GDM1 (cell line): Measurements from ENCODE around the gene PLS3.
"Not testable (repeated sequence)": the region's sequence is repeated elsewhere in the genome, so short reads cannot be mapped to it uniquely, and the experiment has no call there.

ENCODE experiments used
- DNase-seq: peaks from one replicate; lab custom pipeline; 2025; lab: John Stamatoyannopoulos, UW

The PLS3 gene

GRCh38 chrX:115560978-115561604 lies at the start of gene PLS3:
PLS3 (plus strand) TSS chrX:115561174; CDS start chrX:115610251, 49,077 bp downstream.
- no peak for DNase-seq

- no peak for DNase-seq
These were observed 42.9 kb upstream of the PLS3 start for GRCh38 chrX:115518113-115518512.

GRCh38 chrX:115521741-115522140 lies 39.2 kb upstream of the PLS3 start:
- no peak for DNase-seq

DNA sequence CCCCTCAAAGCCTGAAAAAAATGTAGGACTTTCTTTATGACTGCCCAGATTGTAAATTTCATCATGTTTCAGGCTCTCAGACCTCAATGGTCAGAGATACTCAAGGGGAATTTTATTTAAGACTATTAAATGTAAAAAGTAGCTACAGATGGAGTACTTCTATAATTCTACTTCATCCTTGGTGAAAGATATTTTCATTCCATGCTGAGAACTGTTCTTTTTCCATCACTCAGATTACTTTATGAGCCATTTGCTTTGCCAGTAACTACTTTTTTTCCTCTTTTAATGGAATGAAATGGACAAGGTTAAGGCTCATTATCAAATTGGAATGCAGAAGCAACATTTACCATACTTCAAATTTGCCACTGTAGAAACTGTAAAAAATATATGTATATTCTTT lies 38.0 kb upstream of the PLS3 start:
- no peak for DNase-seq

GRCh38 chrX:115525486-115525885 lies 35.5 kb upstream of the PLS3 start:
- DNase-seq = no peak

GRCh38 chrX:115531818-115532403 lies 29.1 kb upstream of the PLS3 start:
- DNase-seq = no peak

DNA sequence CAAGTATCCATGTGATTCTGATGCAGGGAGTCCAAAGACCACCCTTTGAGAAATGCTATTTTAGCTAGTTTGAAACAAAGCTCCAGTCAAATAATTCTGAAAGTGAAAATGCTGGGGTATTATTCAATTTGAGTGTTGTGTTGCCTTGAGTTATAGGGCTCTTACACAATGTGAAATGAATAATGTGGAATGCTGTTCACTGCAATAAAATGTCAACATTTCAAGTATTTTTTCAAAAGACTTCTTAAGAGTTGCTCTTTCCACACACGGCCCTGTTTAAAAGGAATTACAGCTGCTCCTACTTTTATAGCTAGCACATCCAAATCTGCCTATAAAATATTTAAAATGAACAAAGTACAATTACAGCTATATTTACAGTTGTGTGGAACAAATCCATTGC lies 27.5 kb upstream of the PLS3 start:
- no peak for DNase-seq

DNA sequence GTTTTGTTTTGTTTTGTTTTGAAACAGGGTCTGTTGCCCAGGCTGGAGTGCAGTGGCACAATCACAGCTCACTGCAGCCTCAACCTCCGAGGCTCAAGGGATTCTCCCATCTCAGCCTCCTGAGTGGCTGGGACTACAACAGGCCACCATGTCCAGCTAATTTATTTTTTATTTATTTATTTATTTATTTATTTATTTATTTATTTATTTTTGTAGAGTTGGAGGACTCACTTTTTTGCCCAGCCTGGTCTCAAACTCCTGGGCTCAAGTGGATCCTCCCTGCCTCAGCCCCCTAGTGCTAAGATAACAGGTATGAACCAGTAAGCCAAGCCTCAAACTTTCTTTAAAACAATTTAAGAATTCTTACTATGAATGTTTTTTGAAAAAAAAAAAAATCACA lies 26.6 kb upstream of the PLS3 start:
- DNase-seq = no peak

- no peak for DNase-seq
These were observed 25.6 kb upstream of the PLS3 start for GRCh38 chrX:115535421-115535820.

DNA sequence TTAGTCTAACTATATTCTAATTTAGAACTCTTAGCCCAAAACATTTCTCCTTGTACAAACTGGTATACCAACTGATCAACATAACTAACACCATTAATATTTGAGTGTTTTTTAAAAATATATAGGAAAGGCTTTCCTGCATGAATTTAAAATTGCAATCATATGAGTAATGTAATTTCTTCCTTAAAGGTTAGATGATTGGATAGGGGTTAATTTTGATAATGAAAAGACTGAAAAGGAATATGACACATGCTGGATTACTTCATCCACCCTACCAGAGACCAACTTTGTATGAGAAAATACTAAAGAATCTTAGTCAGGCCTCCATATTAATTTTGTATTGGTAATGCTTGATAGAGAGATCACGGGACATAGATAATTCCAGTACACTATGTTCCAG lies 25.1 kb upstream of the PLS3 start:
- DNase-seq = no peak

DNA sequence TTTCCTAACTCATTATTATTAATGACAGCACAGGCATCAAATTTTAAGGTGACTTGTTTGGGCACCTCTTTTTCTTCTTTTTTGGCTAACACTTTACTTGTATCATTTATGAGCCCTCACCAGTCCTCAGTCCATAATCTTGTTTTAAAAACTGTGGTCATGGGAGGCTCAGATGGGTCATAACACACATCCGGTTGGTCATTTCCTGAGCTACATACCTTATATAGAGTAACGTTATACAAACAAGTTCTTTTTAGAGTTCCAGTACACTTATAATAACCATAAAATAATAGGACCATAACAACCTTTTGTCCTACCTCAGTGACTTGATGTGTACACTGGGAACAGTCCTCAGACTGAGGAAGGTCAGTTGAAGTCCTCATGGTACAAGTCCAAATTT lies 21.1 kb upstream of the PLS3 start:
- DNase-seq = no peak

GRCh38 chrX:115541045-115541444 lies 19.9 kb upstream of the PLS3 start:
- DNase-seq = not testable (repeated sequence)

DNA sequence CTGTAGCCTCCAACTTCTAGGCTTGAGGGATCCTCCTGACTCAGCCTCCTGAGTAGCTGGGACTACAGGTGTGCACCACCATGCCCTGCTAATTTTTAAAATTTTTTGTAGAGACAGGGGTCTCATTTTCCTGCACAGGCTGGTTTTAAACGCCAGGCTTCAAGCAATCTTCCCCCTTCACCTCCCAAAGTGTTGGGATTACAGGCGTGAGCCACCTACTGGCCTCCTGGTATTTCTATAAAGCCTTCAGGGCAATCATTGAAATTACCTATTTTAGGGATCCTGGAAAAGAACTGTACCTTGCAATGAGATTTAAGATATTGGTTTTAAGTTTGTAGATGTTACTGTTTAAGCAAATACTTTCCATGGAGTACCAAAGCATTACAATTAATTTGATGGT lies 13.5 kb upstream of the PLS3 start:
- no peak for DNase-seq

DNA sequence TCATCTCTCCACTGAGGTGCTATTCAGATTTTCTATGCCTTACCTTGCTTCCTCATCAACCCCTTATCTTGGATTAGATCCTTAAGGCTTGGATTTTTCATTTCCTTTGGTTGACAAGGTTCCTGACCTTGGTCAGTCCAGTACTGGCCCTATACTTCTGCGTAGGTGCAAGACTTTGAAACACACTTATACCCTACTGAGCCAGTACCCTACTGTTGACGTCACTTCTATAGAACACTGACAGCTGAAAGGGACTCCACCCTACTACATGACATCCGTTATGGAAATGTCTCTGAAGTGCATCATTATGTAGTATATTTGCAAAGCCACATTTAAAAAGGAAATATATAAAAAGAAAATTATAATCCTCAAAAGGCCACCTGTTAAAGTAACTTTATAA lies 12.0 kb upstream of the PLS3 start:
- DNase-seq = no peak

DNA sequence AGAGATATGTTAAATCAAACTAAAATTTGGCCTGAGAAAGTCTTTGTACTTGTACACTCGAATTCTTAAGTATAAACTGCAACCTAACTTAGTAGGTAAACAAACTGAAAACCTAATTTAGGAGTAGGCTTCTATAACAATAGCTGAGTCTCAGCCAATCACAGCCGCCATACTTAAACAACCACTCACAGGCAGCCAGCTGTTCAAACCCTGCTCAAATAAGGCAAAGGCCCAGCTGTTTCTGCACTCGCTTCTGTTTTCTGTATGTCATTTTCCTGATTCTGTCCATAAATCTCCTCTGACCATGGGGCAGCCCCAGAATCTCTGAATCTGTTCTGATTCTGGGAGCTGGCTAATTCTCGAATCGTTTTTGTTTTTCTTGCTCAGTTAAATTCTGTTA lies 7.8 kb upstream of the PLS3 start:
- DNase-seq = no peak

DNA sequence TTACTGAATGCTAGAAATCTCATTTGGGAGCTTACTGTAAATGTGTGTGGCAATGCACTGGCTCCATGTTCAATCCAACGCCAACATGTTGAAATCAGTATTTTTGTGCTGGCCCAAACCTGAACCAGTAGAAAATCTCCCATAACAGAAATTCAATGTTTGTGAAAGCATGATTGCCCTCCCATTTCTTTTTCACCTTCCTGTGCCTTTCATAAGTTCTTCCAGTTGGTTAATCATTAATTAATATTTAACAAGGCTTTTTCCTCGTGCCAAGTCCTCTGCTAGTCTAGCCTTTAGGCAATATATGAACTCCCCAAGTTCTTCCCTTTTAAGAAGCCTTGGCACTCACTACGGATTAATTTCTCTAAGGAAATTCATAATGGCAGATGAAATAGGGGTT lies 1.3 kb upstream of the PLS3 start:
- DNase-seq = no peak

DNA sequence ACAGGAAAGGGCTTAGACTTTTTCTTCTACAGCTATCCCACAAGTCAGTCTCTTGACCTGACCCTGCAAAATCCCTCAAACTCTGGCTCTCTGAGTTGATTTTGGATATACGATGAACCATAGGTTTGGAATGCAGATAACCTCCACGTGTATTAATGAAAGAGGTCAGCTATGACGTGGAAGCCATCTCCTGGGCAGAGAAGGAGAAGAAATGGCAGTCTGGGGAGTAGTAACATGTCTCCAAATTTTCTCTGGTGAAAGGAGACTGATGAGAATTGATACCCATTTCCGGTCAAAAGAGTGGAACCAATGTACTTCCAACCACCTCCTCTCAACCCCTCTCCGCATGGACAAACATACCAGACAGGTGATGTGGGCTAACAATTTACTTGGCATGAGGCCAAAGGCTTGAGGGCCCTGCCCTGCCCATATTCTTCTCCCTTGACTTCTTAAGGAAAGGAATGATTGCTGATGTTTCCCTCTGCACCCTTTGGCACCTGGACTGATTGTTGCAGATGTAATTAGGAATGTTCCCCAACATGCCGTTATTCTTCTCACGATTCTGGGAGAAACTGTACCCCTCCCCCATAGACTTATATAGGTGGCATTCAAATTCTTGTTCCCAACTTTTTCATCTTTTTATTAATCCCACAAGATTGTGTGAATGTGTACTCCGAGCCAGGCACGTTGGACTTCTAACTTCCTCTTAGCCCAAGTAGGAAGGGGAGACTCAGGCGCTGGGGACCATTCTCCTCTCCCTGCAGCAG lies 580 bp upstream of the PLS3 start:
- no peak for DNase-seq

DNA sequence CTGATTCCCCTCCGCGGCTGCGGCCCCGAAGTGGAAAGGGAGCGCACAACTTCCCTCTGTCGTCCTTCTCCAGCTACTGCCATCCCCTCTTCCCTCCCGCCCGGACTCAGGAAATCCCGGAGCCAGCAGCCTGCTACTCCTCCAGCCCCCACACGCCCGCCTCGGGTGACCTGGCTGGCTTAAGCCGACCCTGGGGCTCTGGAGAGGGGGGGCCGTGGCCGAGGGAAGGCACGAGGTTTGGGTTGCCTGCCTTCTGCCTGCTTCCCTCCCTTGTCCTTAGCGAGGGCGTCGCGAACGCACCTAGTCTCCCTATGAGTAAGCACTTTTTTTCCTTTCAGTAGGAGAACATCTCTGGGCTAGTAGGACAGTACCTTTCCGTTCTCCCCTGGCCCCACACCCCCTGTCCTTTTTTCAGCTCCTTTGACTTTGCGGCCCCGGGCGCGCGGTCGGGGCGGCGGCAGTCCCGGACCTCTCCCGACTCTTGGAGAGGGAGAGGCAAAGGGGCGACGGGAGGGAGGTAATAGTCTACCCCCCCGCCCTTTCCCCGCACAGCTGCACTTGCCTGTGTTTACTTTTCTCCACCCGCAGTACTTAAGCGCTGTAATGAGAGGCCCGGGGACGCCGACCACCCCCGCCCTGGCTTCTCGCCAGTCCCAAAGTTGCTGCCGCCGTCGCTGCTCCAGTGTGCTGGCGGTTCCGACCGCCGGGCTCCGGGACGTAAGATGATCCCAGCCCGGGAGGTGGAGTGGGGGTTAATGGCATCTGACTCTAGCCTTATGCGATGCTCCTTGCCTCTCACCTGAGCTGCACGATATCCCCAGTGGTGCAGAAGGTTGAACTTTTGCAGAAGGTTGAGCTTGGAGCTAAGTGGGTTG lies 868 bp downstream of the PLS3 start:
- no peak for DNase-seq

DNA sequence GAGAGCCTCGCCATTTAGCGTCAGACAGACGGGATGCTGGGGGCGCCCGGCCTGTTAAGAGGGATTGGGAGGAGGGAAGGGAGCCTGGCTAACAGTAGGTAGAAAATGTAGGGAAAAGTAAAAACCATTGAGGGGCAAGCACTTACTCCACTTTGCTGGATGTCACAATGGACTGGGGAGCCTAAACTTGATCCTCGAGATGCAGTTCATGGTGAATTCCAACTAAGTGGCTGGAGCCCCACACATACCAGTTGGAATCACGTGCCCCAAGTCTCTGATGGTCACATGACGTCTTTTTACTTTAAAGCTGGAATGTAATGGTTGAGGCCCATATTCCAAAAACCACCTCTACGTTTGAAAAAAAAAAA lies 1.5 kb downstream of the PLS3 start:
- no peak for DNase-seq

DNA sequence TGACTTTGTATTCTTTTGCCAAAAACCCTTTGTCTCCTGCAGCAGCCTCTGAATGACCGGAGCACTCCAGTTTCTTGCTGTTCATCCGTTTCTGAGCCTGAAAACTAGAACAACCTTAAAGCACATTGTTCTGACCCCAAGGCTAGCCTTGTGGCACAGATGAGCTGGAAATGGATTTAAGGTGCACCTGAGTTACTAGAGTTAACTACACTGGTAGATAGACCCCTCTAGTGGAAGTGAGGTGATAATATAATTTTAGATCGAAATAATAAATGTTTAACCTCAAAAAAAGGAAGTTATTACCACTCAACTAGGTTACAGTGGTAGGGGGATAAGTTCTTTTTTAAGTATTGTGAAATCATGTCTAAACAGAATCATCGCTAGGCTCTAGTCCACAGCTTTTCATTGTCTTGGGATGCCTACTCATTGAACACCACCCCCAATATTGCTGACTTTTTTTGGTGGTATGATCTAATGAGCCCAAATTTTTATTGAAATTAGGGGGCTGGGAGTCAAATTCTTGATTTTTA lies 2.7 kb downstream of the PLS3 start:
- DNase-seq = no peak

- no peak for DNase-seq
These were observed 3.3 kb downstream of the PLS3 start for GRCh38 chrX:115564243-115564642.

GRCh38 chrX:115565888-115566287 lies 4.9 kb downstream of the PLS3 start:
- DNase-seq = no peak
